ENCODE results near the gene KLHL29. TPM values are rescaled to one million over a fixed set of nuclear protein-coding genes. Genes with fewer than 3 reads are reported as not detected.

KLHL29 gene
- total and polyA plus RNA-seq, 2 experiments from 2014 or later: 1.5 to 6.5 TPM

DNA sequence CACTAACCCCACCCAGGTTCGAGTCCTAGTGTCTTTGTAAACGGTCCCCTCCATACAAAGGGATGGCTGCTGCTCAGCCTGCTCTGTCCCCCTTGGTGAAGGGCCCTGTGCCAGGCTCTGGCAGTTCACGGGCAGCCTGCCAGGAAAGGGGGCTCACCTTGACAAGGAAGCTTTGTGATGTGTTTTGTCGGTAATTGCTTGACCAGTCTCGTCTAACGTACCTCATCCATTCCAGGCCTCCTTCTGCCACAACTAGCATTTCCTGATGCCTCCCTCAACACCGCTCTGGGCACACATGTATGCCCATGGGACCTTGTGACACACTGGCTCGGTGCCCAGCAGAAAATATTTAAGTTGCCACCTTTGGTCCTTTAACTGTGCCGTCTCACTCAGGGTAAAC, 171.9 kb downstream of the KLHL29 start:
- Histone ChIP-seq H3K4me3 (no peak overlapping the region), H3K4me2 (no peak overlapping the region), H3K4me1 (ENCODE audit: insufficient read depth) (no peaks in the 10 kb centered on the region), H3K9me2 (ENCODE audit: insufficient read depth) (no peaks in the 10 kb centered on the region), H3K27ac (ENCODE audit: low read depth) (no peak overlapping the region), H4K20me1 (replicated peaks; ENCODE audit: insufficient read depth) (no peaks in the 10 kb centered on the region), H3K79me2 (replicated peaks; ENCODE audit: insufficient read depth) (no peaks in the 10 kb centered on the region), H3F3A (replicated peaks; ENCODE audit: low read depth) (no peaks in the 10 kb centered on the region), H3K27me3 (ENCODE audit: insufficient read depth) (no peaks in the 10 kb centered on the region), H3K36me3 (ENCODE audit: insufficient read depth) (no peaks in the 10 kb centered on the region), H2AFZ (no peak overlapping the region)
- no peak overlapping the region for H3K27ac Mint-ChIP-seq
- no peaks in the 10 kb centered on the region for H3K36me3 Mint-ChIP-seq (ENCODE audit: low read depth)
- TF ChIP-seq, protein P1, sequence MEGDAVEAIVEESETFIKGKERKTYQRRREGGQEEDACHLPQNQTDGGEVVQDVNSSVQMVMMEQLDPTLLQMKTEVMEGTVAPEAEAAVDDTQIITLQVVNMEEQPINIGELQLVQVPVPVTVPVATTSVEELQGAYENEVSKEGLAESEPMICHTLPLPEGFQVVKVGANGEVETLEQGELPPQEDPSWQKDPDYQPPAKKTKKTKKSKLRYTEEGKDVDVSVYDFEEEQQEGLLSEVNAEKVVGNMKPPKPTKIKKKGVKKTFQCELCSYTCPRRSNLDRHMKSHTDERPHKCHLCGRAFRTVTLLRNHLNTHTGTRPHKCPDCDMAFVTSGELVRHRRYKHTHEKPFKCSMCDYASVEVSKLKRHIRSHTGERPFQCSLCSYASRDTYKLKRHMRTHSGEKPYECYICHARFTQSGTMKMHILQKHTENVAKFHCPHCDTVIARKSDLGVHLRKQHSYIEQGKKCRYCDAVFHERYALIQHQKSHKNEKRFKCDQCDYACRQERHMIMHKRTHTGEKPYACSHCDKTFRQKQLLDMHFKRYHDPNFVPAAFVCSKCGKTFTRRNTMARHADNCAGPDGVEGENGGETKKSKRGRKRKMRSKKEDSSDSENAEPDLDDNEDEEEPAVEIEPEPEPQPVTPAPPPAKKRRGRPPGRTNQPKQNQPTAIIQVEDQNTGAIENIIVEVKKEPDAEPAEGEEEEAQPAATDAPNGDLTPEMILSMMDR (conservative IDR thresholded peaks at IDR 0.05; ENCODE audit: low read depth in 2 of 2): no peak
- TF ChIP-seq ZNF114 (CRISPR knock-in tag; IDR thresholded peaks at IDR 0.05) (no peak), EZH2phosphoT487 (IDR thresholded peaks at IDR 0.05; ENCODE audit: unreplicated experiment) (no peak), NANOG (IDR thresholded peaks at IDR 0.05; ENCODE audit: borderline replicate concordance) (no peak), ZNF331 (CRISPR knock-in tag; IDR thresholded peaks at IDR 0.05; ENCODE audit: low read depth) (no peak)
- TF ChIP-seq, protein P2, sequence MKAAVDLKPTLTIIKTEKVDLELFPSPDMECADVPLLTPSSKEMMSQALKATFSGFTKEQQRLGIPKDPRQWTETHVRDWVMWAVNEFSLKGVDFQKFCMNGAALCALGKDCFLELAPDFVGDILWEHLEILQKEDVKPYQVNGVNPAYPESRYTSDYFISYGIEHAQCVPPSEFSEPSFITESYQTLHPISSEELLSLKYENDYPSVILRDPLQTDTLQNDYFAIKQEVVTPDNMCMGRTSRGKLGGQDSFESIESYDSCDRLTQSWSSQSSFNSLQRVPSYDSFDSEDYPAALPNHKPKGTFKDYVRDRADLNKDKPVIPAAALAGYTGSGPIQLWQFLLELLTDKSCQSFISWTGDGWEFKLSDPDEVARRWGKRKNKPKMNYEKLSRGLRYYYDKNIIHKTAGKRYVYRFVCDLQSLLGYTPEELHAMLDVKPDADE (IDR thresholded peaks at IDR 0.05): no peak
- TF ChIP-seq, protein P3, sequence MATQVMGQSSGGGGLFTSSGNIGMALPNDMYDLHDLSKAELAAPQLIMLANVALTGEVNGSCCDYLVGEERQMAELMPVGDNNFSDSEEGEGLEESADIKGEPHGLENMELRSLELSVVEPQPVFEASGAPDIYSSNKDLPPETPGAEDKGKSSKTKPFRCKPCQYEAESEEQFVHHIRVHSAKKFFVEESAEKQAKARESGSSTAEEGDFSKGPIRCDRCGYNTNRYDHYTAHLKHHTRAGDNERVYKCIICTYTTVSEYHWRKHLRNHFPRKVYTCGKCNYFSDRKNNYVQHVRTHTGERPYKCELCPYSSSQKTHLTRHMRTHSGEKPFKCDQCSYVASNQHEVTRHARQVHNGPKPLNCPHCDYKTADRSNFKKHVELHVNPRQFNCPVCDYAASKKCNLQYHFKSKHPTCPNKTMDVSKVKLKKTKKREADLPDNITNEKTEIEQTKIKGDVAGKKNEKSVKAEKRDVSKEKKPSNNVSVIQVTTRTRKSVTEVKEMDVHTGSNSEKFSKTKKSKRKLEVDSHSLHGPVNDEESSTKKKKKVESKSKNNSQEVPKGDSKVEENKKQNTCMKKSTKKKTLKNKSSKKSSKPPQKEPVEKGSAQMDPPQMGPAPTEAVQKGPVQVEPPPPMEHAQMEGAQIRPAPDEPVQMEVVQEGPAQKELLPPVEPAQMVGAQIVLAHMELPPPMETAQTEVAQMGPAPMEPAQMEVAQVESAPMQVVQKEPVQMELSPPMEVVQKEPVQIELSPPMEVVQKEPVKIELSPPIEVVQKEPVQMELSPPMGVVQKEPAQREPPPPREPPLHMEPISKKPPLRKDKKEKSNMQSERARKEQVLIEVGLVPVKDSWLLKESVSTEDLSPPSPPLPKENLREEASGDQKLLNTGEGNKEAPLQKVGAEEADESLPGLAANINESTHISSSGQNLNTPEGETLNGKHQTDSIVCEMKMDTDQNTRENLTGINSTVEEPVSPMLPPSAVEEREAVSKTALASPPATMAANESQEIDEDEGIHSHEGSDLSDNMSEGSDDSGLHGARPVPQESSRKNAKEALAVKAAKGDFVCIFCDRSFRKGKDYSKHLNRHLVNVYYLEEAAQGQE (IDR thresholded peaks at IDR 0.05; ENCODE audit: unreplicated experiment): no peak
- H3K4me1 Mint-ChIP-seq: no peaks in the 10 kb centered on the region
- peaks cover 2% of the 10 kb centered on the region for H3K27me3 Mint-ChIP-seq (ENCODE audit: insufficient read depth, low read depth, poor library complexity)
- H3K4me3 Mint-ChIP-seq: no peak overlapping the region
- H3K9me3 Mint-ChIP-seq: no peaks in the 10 kb centered on the region
- DNase-seq (ENCODE audit: low spot score) (no peak), ATAC-seq (no peak)

DNA sequence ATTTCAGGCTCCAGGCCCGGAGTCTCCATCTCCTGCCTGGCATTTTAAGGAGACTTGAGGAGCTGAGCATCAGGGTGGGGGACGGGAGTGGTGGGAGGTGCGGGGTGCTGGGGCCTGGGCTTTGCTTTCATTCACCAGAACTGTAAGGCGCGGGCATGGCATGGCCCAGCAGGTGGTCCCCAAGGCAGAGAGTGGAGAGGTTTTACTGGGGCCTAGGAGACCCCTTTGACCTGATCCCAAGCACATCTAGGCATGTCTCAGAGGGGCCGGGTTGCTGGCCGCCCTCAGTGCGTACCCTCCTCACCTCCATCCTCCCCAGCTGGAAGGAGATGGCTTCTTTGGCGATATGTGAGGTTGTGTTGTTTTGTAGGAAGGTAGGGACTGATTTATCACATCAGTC, 172.5 kb downstream of the KLHL29 start:
- H3K4me3 ChIP-seq: no peak overlapping the region
- Mint-ChIP-seq H3K4me1 (no peaks in the 10 kb centered on the region), H3K27me3 (ENCODE audit: insufficient read depth, low read depth, poor library complexity) (peaks cover 2% of the 10 kb centered on the region), H3K36me3 (ENCODE audit: low read depth) (no peaks in the 10 kb centered on the region), H3K4me3 (no peak overlapping the region), H3K9me3 (no peaks in the 10 kb centered on the region), H3K27ac (no peak overlapping the region)
- no peak for ATAC-seq
- no peaks in the 10 kb centered on the region for H4K20me1 ChIP-seq (replicated peaks; ENCODE audit: insufficient read depth)
- H3K79me2 ChIP-seq (replicated peaks; ENCODE audit: insufficient read depth): no peaks in the 10 kb centered on the region
- no peak overlapping the region for H3K27ac ChIP-seq (ENCODE audit: low read depth)
- no peaks in the 10 kb centered on the region for H3K4me1 ChIP-seq (ENCODE audit: insufficient read depth)
- H3F3A ChIP-seq (replicated peaks; ENCODE audit: low read depth): no peaks in the 10 kb centered on the region
- H3K36me3 ChIP-seq (ENCODE audit: insufficient read depth): no peaks in the 10 kb centered on the region
- no peak for DNase-seq (ENCODE audit: low spot score)
- H3K4me2 ChIP-seq: no peak overlapping the region
- no peak overlapping the region for H2AFZ ChIP-seq
- no peaks in the 10 kb centered on the region for H3K27me3 ChIP-seq (ENCODE audit: insufficient read depth)
- H3K9me2 ChIP-seq (ENCODE audit: insufficient read depth): no peaks in the 10 kb centered on the region
- no peak for TF ChIP-seq EZH2 (IDR thresholded peaks at IDR 0.05; ENCODE audit: low read depth, unreplicated experiment)
- TF ChIP-seq, protein P2 (IDR thresholded peaks at IDR 0.05): no peak
